OCI-LY7 (cell line): ENCODE results near the gene SASH1. TPM values are rescaled to one million over a fixed set of nuclear protein-coding genes. Genes with fewer than 3 reads are reported as not detected.

ENCODE experiments used
- BruUV-seq: library from RNA; stranded (reverse); fragments of 400-500 nt; replicated peaks from 2 replicates; lab custom pipeline; 2021; lab: Mats Ljungman, UMichigan
- CTCF ChIA-PET: fragments of 300-600 bp; sonication (Branson Sonifier 250); formaldehyde crosslinking; loops from one replicate; lab custom pipeline; 2022; ENCODE audit warnings: antibody characterized with exemption; ENCODE audit not compliant: unreplicated experiment; lab: Charles Lee
- POLR2A ChIA-PET: fragments of 300-600 bp; sonication (Branson Sonifier 250); formaldehyde crosslinking; loops from one replicate; lab custom pipeline; 2022; ENCODE audit warnings: antibody characterized with exemption; lab: Charles Lee
- DNase-seq: peaks from one replicate; pipeline ENCODE4 v3.0.0-alpha.2; 2015; ENCODE audit warnings: low spot score
- H2AFZ ChIP-seq: fragments of 200-600 bp; sonication (generic), shearing (Covaris generic); 2 replicates; pipeline ENCODE4 v1.6.1; 2014; ENCODE audit warnings: mild to moderate bottlenecking, antibody characterized with exemption, low read length, moderate library complexity
- H3K27ac ChIP-seq: fragments of 200-600 bp; sonication (generic); 2 replicates; pipeline ENCODE4 v1.5.1; 2014; ENCODE audit warnings: mixed run types, low read depth, mild to moderate bottlenecking, moderate library complexity, low read length, inconsistent platforms; ENCODE audit not compliant: poor library complexity, severe bottlenecking
- H3K36me3 ChIP-seq: fragments of 200-600 bp; sonication (generic); 2 replicates; pipeline ENCODE4 v1.6.1; 2014; ENCODE audit warnings: mild to moderate bottlenecking, antibody characterized with exemption, low read length, moderate library complexity, mixed read lengths; ENCODE audit not compliant: insufficient read depth
- H3K4me1 ChIP-seq: fragments of 200-600 bp; sonication (generic); 2 replicates; pipeline ENCODE4 v1.5.1; 2014; ENCODE audit warnings: mild to moderate bottlenecking, low read length; ENCODE audit not compliant: insufficient read depth, poor library complexity, severe bottlenecking
- H3K4me2 ChIP-seq: fragments of 200-600 bp; sonication (generic); 2 replicates; pipeline ENCODE4 v1.6.1; 2014; ENCODE audit warnings: mild to moderate bottlenecking, low read length
- H3K4me3 ChIP-seq: fragments of 200-600 bp; sonication (generic); 2 replicates; pipeline ENCODE4 v1.5.1; 2014; ENCODE audit warnings: mild to moderate bottlenecking, low read depth, low read length; ENCODE audit not compliant: poor library complexity, severe bottlenecking
- H3K79me2 ChIP-seq: fragments of 200-600 bp; sonication (generic); 2 replicates; pipeline ENCODE4 v1.6.1; 2016; ENCODE audit warnings: low read depth, mild to moderate bottlenecking, low read length, moderate library complexity, mixed read lengths; ENCODE audit not compliant: insufficient read depth
- H3K9me2 ChIP-seq: fragments of 200-600 bp; sonication (generic); 2 replicates; pipeline ENCODE4 v1.6.1; 2016; ENCODE audit warnings: mild to moderate bottlenecking, low read length, mixed read lengths; ENCODE audit not compliant: insufficient read depth
- H3K9me3 ChIP-seq: fragments of 200-600 bp; sonication (generic); 2 replicates; pipeline ENCODE4 v1.6.1; 2014; ENCODE audit warnings: mild to moderate bottlenecking, mixed run types, low read length, mixed read lengths
- H4K20me1 ChIP-seq: fragments of 200-600 bp; sonication (generic); 2 replicates; pipeline ENCODE4 v1.6.1; 2014; ENCODE audit warnings: mild to moderate bottlenecking, antibody characterized with exemption, low read length, moderate library complexity, mixed read lengths; ENCODE audit not compliant: insufficient read depth
- CTCF ChIP-seq: fragments of 200-600 bp; sonication (generic); conservative IDR thresholded peaks from 2 replicates; pipeline ENCODE4 v1.5.1; 2014; ENCODE audit warnings: mild to moderate bottlenecking, antibody characterized with exemption, low read length, moderate library complexity, mixed read lengths
- EZH2phosphoT487 ChIP-seq: fragments of 200-600 bp; sonication (generic); IDR thresholded peaks from 2 replicates; pipeline ENCODE4 v1.6.1; 2018; ENCODE audit warnings: low read depth, borderline replicate concordance, mild to moderate bottlenecking, mixed run types, antibody characterized with exemption, low read length, moderate library complexity, mixed read lengths
- intact Hi-C: fragments of 100-400 bp; cut with micrococcal nuclease; formaldehyde crosslinking; loops from one replicate; pipeline ENCODE4 v1.10.0; 2022; ENCODE audit not compliant: unreplicated experiment
- total RNA-seq, 2 experiments: library from RNA; depleted of rRNA in 1 of 2; stranded (reverse); fragments of >200 nt in 1 of 2; shearing (Covaris generic) in 1 of 2; gene quantifications; 2 replicates each; pipeline ENCODE4 v1.2.3, GENCODE V29; 2014 to 2022

Gene SASH1
- total RNA-seq, 2 experiments from 2014 or later = not detected

DNA sequence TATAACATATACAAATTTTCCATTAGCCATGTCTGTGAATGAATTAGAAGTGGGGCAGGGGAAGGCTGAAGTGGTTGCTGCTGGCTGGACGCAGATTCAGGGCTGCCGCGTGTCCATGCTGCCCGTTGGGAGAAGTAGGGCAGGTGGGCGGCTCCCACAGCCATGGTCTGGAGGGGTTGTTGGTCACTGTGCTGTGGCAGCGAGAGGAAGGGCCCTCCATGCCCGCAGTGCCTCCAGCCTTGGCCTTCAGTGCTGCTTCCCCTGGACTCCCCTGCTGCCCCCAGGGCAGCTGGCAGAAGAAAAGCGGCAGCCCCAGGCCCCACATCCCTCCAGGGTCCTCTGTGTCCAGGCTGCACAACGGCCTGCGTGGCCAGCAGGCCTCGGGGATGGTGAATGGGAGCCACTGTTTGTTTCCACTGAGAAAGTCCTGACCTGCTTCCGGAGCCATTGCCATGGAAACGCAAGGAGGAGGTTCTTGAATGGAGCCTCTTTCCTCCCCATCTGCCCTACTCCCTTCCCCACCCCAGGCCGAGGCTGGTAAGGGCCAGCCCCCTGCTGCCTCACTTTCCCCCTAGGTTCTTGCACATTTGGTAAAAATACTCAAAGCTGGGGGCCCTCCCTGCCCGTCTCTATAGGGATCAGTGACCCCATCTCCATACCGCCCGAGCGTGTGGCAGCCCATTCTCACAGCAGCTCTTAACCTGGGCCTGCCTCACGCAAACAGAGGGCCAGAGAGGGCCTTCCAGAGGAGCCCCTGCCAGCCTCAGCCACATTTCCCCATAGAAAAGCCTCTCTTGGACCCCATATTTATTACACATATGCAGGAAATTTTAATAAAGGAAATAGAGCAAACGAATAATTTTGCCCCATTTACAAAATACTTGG, 113.3 kb downstream of the SASH1 start:
- H3K27ac ChIP-seq = no peak overlapping the region
- TF ChIP-seq EZH2phosphoT487 (no peak), CTCF (no peak)
- BruUV-seq = no TSS peak
- no peaks in the 10 kb centered on the region for H3K9me3 ChIP-seq
- intact Hi-C loops = no loop called here
- no peak overlapping the region for H2AFZ ChIP-seq
- H3K9me2 ChIP-seq = no peaks in the 10 kb centered on the region
- H3K4me1 ChIP-seq = no peaks in the 10 kb centered on the region
- no peaks in the 10 kb centered on the region for H3K36me3 ChIP-seq
- H3K4me2 ChIP-seq = no peak overlapping the region
- CTCF ChIA-PET = no interaction called here
- no peak for DNase-seq
- no peaks in the 10 kb centered on the region for H3K79me2 ChIP-seq
- no peaks in the 10 kb centered on the region for H4K20me1 ChIP-seq
- POLR2A ChIA-PET = interaction anchor here (0.6 kb wide), 1 partner anchor 224 kb away, joined by 3 read pairs; no protein-coding TSS in a partner anchor
- H3K4me3 ChIP-seq = no peak overlapping the region

- Histone ChIP-seq H3K9me3 (no peaks in the 10 kb centered on the region), H3K4me1 (no peaks in the 10 kb centered on the region), H3K4me2 (no peak overlapping the region), H3K27ac (no peak overlapping the region), H3K36me3 (no peaks in the 10 kb centered on the region), H4K20me1 (no peaks in the 10 kb centered on the region), H3K79me2 (no peaks in the 10 kb centered on the region), H2AFZ (no peak overlapping the region), H3K9me2 (no peaks in the 10 kb centered on the region), H3K4me3 (no peak overlapping the region)
- DNase-seq = no peak
- ChIA-PET POLR2A (interaction anchor here (0.6 kb wide), 1 partner anchor 21 kb away, joined by 3 read pairs; no protein-coding TSS in a partner anchor), CTCF (no interaction called here)
- no TSS peak for BruUV-seq
- intact Hi-C loops = no loop called here
- TF ChIP-seq EZH2phosphoT487 = no peak
- TF ChIP-seq CTCF = no peak
Measured at GRCh38 chr6:148457137-148457842, 114.7 kb downstream of the SASH1 start.
